GM19035 (cell line): ENCODE data around the gene PANX1.
"Not testable (repeated sequence)": the region's sequence is repeated elsewhere in the genome, so short reads cannot be mapped to it uniquely, and the experiment has no call there.

Source experiments
- ATAC-seq: cut with Tn5 transposase; IDR thresholded peaks from one replicate; pipeline ENCODE4 v1.9.1; 2021; ENCODE audit not compliant: unreplicated experiment

Gene PANX1

GRCh38 chr11:94128746-94129511, at the start of gene PANX1:
PANX1 (plus strand) TSS chr11:94128841; CDS start chr11:94129313, 472 bp downstream.
- peak; percentile 81 for ATAC-seq

DNA sequence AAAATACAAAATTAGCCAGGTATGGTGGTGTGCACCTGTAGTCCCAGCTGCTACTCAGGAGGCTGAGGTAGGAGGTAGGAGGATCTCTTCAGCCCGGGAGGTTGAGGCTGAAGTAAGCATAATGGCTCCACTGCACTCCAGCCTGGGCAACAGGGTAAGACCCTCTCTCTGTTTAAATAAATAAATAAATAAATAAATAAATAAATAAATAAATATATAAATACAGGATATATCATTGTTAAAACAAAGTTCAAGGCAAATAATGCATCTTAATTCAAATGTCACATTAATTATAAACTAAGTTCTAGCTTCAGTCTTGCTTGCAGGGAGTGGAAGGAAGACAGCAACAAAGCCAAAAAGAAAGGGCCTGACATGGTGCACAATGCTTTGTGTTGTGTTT, 44.5 kb upstream of the PANX1 start:
- ATAC-seq = no peak

- no peak for ATAC-seq
These were observed 39.7 kb upstream of the PANX1 start for GRCh38 chr11:94088906-94089305.

GRCh38 chr11:94089341-94089740, 39.3 kb upstream of the PANX1 start:
- ATAC-seq = no peak

DNA sequence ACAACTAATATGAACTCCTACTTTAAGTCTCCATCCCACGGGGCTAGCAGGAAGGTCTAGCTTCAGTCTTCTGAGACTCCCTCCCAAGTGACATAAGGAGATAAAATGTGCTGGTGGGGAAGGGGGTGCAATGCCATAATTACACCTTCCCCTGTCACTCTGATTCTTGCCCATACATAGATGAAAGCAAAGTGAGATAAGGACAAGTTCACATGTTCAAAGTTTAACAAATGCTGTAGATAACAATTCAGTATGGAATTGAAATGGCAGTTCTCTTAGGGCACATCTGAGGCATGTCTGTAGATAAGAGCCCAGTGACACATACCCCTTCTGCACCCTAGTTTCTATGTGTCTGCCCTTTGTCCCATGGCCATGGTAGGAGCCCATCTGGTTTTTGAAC, 38.2 kb upstream of the PANX1 start:
- no peak for ATAC-seq

DNA sequence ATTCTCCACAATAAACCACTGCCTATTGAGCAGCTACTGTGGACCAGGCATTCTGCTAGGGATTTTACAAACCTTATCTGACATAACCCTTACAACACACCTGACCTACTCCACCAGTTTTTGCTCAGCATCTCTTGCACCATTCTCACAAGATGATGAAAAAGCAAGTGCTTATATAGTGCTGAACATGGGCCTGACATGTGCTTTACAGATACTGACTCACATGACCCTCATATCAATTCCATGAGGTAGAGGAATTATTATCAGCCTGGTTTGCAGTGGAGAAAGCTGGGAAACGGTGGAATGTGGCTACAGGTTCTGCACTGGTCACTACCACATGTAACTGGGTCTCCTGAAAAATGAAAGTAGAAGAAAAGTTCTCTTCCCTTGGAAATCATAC, 37.5 kb upstream of the PANX1 start:
- no peak for ATAC-seq

DNA sequence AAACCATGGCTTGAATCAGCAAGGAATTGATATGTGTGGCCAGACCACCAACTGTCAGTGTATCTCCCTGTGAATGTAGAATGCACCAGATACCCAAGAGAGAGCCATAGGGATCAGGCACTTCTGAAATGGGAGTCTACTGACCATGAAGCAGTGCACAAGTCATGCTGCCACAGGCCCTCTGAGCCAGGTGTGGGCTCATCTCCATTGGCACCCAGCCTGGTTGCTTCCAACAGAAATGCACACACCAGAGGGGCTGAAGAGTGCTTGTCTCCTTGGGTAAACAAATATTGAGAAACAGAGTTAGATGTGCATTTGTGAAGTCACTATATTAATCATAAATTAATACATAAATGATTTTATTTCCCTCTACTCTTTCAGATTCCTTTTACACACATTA, 28.4 kb upstream of the PANX1 start:
- ATAC-seq = no peak

- ATAC-seq = no peak
These were observed 25.2 kb upstream of the PANX1 start for GRCh38 chr11:94103471-94103870.

GRCh38 chr11:94104734-94105133, 23.9 kb upstream of the PANX1 start:
- no peak for ATAC-seq

- ATAC-seq = no peak
These were observed 21.9 kb upstream of the PANX1 start for GRCh38 chr11:94106716-94107115.

DNA sequence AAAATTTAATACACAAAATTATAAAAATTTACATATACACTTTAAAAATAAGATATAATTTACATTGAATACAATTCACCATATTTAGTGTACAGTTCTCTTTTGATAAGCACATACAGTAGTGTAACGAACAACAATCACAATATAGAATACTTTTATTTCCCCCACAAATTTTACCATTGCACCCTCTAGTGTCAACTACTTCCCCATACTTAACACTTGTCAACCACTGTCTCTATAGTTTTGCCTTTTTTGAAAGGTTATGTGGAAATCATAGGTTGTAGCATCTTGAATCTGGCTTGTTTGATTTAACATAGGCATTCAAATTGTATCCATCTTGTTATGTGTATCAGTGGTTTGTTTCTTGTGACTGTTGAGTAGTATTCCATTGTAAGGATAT, 21.3 kb upstream of the PANX1 start:
- no peak for ATAC-seq

- ATAC-seq = no peak
These were observed 17.4 kb upstream of the PANX1 start for GRCh38 chr11:94111241-94111640.

- no peak for ATAC-seq
These were observed 17.0 kb upstream of the PANX1 start for GRCh38 chr11:94111660-94112059.

DNA sequence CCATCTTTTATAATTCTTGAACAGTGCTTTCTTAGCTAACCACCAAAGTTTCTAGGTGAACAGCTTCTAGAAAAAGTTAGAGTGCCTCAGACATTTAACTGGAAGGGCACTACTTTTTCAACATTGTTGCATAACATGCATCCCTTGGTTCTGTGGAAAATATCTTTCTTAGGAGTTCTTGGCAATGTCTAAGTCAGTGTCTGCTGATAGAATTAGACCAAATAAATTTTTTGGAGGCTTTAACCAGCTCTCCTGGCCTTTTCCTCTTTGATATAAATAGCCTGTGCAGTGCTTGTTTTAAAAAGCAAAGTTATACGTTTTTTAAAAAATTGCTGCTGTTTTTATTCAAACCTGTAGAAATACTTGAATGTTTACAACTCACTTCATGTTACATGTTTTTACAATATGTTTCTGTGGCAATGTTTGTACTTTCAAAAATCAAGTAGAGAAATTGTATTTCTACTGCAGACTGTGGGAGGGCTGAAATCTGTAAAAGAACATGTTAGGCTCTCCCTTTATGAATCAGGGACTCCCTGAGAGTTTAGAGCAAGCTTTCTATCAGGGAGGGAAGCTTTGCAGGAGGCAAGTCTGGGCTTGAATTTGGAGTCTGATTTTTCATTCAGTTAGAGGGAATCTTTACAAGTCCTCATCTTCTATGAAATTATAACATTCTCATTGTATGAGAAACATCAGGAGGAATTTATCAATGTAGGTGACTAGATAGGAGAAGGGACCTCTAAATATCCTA, 16.3 kb upstream of the PANX1 start:
- no peak for ATAC-seq

GRCh38 chr11:94117197-94117574, 11.5 kb upstream of the PANX1 start:
- ATAC-seq = no peak

DNA sequence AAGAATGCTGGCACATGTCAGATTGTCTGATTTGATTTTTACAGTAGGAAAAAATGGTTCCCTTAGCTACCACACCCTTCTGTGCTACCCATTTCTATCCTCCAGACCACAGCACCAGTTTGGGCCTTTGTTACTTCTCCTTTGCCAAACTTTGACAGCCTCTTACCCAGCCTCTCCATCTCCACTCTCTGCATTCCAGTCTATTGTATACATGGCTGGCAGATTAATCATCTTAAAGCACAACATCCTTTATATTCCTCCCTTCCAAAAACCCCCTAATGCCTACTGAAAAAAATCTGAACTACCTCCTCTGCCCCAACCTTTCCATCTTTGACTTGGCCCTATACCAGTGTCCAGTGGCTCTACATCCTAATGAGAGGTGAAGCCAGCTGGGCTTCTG, 10.8 kb upstream of the PANX1 start:
- no peak for ATAC-seq

DNA sequence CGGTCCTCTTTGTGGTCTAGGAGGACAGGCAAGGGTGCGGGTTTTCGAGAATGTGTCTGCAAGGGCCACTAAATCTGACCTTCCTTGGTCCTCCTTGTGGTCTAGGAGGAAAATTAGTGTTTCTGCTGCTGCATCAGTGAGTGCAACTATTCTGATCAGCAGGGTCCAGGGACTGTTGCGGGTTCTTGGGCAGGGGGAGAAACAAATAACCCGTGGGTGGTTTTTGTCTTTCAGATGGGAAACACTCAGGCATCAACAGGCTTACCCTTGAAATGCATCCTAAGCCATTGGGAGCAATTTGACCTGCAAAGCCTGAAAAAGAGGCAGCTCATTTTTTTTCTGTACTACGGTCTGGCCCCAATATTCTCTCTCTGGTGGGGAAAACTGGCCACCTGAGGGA, 9.0 kb upstream of the PANX1 start:
- not testable (repeated sequence) for ATAC-seq

DNA sequence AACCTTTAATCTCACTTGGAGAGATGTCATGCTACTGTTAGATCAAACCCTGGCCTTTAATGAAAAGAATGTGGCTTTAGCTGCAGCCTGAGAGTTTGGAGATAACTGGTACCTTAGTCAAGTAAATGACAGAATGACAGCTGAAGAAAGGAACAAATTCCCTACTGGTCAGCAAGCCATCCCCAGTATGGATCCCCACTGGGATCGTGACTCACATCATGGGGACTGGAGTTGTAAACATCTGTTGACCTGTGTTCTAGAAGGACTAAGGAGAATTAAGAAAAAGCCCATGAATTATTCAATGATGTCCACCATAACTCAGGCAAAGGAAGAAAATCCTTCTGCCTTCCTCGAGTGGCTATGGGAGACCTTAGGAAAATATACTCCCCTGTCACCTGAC, 8.1 kb upstream of the PANX1 start:
- not testable (repeated sequence) for ATAC-seq

GRCh38 chr11:94120946-94121345, 7.7 kb upstream of the PANX1 start:
- no peak for ATAC-seq

DNA sequence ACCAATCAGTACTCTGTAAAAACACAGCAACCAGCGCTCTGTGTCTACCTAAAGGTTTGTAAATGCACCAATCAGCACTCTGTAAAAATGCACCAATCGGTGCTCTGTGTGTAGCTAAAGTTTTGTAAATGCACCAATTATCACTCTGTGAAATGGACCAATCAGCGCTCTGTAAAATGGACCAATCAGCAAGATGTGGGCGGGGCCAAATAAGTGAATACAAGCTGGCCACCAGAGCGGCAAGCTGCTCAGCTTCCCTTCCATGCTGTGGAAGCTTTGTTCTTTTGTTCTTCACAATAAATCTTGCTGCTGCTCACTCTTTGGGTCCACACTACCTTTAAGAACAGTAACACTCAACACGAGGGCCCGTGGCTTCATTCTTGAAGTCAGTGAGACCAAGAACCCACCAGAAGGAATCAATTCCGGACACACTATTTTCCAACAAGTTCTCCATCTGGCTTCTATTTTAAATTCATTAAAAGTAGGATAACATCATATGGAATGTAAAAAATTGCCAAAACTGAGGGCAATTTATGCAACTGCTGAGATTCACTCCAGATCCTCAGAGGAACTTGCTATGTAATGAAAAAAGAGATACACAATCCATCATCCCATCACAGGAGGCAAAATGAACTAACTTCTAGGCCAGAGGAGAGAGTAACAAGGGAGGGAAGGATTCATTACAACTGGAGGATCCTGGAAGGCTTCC, 3.1 kb upstream of the PANX1 start:
- no peak for ATAC-seq

GRCh38 chr11:94127638-94128037, 1.0 kb upstream of the PANX1 start:
- no peak for ATAC-seq

- ATAC-seq = peak; percentile 19
These were observed 323 bp upstream of the PANX1 start for GRCh38 chr11:94128291-94128745.
